C4-2B (cell line): ENCODE results near the gene ELAVL1.
A peak's percentile ranks its signal among the peaks of the same experiment; 100 is the strongest.

Experiments used
- H3K27ac ChIP-seq: fragments of 450-650 bp; 2 replicates; pipeline ENCODE4 v1.5.1; 2017
- ZFX ChIP-seq: fragments of 450-650 bp; IDR thresholded peaks from 2 replicates; pipeline ENCODE4 v1.6.1; 2017
- TF ChIP-seq, protein P1 (sequence below): fragments of 450-650 bp; conservative IDR thresholded peaks from 2 replicates; pipeline ENCODE4 v1.5.1; 2017; ENCODE audit warnings: mild to moderate bottlenecking

Gene ELAVL1

DNA sequence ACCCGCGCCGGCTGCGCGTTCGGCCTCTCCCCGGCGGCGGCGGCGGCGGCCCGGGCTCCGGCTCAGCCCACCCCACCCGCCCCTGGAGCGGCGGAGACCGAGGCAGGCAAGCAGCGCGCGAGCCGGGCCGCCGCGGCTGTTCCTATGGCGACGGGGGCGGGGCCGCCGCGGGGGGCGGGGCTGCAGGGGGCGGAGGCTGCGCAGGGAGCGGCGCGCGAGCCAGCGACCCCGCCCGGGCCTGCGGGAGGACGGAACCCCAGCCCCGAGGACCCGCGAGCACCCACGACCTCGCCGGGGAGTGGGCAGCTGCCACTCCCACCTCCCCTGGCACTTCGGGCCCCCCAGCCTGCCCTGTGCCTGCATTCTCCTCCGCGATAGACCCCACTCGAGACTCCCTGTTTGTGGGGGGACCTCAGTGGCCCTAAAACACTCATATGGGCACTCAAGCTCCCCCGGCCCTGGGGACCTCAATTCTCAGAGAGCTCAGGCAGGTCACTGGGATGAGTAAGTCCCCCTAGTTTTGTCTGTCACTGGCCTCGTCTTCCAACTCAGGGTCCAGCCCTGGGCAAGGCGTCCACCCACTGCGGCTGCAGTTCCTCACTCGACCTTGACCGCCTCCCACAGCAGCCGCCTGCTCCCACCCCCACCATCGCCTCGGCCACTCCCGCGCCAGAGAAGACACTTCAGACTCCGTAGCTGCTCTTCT lies 79.3 kb downstream of the ELAVL1 start, which contains the start of gene CTXN1:
Gene CTXN1, minus strand, starts transcription at position 115 of the 706 bp plus-strand sequence. CDS start 597 bp downstream, outside the sequence.
- TF ChIP-seq, protein P1, sequence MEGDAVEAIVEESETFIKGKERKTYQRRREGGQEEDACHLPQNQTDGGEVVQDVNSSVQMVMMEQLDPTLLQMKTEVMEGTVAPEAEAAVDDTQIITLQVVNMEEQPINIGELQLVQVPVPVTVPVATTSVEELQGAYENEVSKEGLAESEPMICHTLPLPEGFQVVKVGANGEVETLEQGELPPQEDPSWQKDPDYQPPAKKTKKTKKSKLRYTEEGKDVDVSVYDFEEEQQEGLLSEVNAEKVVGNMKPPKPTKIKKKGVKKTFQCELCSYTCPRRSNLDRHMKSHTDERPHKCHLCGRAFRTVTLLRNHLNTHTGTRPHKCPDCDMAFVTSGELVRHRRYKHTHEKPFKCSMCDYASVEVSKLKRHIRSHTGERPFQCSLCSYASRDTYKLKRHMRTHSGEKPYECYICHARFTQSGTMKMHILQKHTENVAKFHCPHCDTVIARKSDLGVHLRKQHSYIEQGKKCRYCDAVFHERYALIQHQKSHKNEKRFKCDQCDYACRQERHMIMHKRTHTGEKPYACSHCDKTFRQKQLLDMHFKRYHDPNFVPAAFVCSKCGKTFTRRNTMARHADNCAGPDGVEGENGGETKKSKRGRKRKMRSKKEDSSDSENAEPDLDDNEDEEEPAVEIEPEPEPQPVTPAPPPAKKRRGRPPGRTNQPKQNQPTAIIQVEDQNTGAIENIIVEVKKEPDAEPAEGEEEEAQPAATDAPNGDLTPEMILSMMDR: no peak
- TF ChIP-seq ZFX: no peak
- H3K27ac ChIP-seq: peak within 1 kb of the TSS; percentile 66

DNA sequence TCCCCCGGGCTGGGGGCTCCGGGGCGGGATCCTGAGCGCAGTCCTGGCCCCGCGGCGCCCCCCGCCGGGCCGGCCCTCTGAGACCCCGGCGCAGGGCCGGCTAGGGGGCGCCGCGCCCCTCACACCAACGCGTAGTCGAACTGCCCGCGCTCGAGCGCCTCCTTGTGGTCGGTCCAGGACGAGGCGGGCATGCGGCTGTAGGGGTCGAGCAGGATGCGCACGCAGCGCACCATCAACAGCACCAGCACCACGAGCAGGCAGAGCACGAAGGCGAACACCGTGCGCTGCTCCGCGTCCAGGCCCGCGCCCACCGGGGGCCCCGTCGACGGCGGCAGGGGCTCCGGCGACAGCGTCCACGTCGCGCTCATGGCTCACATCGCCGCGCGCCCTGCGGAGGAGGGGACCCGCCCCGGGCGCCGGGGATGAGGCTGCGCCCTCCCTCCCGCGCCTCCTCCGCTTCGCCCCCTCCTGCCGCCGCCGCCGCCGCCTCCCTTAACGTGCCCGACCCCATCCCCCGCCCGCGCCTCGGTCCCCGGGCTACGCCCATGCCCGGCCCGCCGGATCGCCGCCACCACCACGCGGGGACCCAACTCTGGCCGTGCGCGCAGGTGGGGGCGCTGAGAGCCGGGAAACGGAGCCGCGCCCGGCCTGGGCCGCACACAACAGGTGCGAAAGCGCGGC lies 80.1 kb downstream of the ELAVL1 start:
- peak; percentile 32; the same call in 1 of the 2 replicates for TF ChIP-seq ZFX
- TF ChIP-seq, protein P1: peak; percentile 97
- peak overlapping the region; percentile 66 for H3K27ac ChIP-seq

DNA sequence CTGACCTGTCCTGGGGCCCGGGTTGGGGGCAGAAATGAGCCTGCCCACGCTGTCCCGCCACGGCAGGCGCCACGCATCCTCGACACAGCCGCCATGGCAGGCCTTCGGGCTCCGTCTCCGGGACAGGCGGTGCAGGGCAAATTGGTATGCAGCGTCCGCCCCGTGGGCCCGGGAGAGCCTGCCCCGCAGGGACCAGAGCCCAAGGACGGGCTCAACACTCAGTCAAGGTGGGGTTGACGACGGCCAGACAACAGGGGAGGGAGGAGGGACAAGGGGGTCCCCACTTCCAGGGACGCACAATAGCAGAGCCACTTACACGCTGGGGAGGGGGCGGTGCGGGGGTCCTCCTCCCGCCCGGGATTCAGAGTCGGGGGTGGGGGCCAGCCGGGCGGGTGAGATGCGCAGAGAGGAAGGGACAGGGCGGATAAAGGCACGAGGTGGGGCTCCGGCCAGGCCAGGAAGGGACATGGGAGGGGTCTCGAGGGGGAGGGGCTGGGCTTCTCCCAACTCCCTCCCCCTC lies 80.7 kb downstream of the ELAVL1 start:
- H3K27ac ChIP-seq: peak overlapping the region; percentile 66
- TF ChIP-seq ZFX: no peak

DNA sequence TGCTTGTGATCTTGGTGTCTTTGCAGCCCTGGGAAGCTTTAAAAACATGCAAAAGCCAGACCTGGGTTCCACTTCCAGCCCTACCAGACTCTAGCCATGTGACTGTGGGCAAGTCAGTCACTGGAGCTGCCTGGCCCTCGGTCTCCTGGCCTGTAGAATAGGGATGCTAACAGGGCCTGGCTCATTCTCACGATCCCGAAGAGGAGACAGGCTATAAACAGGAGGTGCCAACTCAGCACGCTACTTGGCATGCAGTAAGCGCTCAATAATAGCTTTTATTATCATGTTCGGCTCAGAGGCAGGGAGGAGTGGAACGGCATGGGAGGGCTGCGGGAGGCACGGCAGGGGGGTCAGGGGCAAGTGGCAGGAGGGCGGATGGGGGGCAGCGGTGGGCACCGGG lies 81.2 kb downstream of the ELAVL1 start:
- no peak overlapping the region; the same call in 1 of the 2 replicates for H3K27ac ChIP-seq

DNA sequence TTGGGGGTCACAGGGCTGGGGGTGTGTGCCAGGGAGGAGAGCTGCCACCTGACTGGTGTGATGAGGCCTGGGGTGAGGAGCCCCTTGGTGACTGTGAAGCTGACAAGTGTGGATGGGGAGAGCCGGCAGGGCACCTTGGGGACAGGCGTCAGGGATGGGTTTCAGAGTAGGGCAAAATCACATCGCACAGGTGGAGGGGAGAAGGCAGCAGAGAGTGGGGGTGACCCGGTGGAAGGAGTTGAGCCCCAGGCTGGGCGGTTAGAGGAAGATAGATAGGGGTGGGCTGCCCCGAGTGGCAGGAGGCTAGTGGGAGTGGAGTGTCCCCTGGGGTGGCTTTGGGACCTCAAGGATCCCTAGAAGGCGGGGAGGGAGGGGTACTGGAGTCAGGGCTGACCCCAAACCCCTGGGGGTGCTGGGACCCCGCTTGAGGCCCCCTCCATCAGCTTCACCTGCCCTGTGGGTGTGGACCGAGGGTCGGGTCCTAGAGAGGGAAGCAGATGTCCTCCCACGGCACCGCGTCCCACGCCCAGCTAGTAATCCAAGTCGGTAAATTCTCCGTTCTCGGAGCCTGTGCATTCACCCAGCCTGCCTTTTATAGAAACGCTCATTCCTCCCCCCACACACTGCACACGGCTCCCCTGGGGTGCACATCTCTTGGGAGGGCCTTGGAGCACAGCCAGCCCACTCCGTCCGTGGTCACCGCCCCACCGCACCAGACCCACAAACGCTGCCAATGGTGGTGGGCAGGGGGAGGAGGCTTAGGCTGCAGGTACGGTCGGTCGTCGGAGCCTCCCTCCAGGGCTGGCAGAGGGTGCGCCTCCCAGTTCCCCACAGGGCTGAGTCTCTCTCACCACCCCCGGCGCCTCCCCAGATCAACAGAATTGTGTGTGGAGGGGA lies 81.9 kb downstream of the ELAVL1 start:
- no peak overlapping the region for H3K27ac ChIP-seq
- no peak for TF ChIP-seq ZFX
- TF ChIP-seq, protein P1: no peak

More for the DNA sequence above, 81.2 kb downstream of the ELAVL1 start:
- TF ChIP-seq, protein P1: no peak
- TF ChIP-seq ZFX: no peak

DNA sequence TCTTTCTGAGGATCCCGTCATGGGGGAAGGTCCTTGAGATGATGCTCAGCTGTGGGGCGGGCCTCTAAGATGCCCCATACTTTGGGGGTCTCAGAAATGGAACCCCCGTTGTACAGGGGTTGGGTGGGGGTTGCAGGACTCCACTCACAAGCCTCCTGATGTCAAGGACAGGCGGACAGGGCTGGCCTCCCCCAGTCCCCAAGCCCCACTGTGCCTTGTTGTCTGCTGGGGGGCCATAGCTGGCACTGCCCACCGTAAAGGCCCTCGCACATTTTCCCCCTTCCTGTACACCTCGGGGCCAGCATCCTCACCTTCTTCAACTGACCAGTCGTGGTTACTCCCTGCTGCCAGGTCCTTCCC lies 82.6 kb downstream of the ELAVL1 start:
- TF ChIP-seq, protein P1: no peak
- TF ChIP-seq ZFX: no peak
- H3K27ac ChIP-seq: no peak overlapping the region; the same call in 1 of the 2 replicates
